ENCODE data around the gene MAGEA2. TPM values are rescaled to one million over a fixed set of nuclear protein-coding genes. Genes with fewer than 3 reads are reported as not detected.
"Not testable (repeated sequence)": the region's sequence is repeated elsewhere in the genome, so short reads cannot be mapped to it uniquely, and the experiment has no call there.

MAGEA2 gene
- total RNA-seq, 1 donor from 2014 or later: not detected

DNA sequence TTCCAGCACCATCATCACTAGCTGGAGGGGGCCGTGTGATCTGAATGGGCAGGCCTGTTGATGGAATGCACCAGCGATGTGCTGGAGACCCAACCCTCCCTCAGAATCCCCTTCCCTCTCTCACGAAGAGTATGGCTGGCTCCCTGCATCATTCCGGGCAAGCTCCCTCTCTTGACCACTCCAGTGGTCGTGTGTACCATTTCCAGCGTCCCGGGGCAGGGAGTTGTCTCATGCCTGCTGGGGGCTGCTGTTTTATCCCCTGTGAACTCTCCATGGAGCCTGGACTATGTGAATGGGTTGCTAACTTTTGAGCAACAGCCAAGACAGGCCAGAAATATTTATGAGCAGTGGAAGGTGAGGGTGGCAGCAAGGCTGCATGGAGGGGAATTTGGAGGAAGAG is 28.2 kb downstream of the MAGEA2 start:
- Histone ChIP-seq H3K27me3 (no peaks in the 10 kb centered on the region), H3K27ac (no peak overlapping the region), H3K4me3 (no peak overlapping the region), H3K4me1 (no peaks in the 10 kb centered on the region), H3K36me3 (no peaks in the 10 kb centered on the region), H3K9me3 (no peaks in the 10 kb centered on the region)
- DNase-seq (ENCODE audit: low spot score in 2 of 2): no peak
- TF ChIP-seq, protein P1, sequence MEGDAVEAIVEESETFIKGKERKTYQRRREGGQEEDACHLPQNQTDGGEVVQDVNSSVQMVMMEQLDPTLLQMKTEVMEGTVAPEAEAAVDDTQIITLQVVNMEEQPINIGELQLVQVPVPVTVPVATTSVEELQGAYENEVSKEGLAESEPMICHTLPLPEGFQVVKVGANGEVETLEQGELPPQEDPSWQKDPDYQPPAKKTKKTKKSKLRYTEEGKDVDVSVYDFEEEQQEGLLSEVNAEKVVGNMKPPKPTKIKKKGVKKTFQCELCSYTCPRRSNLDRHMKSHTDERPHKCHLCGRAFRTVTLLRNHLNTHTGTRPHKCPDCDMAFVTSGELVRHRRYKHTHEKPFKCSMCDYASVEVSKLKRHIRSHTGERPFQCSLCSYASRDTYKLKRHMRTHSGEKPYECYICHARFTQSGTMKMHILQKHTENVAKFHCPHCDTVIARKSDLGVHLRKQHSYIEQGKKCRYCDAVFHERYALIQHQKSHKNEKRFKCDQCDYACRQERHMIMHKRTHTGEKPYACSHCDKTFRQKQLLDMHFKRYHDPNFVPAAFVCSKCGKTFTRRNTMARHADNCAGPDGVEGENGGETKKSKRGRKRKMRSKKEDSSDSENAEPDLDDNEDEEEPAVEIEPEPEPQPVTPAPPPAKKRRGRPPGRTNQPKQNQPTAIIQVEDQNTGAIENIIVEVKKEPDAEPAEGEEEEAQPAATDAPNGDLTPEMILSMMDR (IDR thresholded peaks at IDR 0.05): no peak
- intact Hi-C loops (cut with DNase I): no loop called here

DNA sequence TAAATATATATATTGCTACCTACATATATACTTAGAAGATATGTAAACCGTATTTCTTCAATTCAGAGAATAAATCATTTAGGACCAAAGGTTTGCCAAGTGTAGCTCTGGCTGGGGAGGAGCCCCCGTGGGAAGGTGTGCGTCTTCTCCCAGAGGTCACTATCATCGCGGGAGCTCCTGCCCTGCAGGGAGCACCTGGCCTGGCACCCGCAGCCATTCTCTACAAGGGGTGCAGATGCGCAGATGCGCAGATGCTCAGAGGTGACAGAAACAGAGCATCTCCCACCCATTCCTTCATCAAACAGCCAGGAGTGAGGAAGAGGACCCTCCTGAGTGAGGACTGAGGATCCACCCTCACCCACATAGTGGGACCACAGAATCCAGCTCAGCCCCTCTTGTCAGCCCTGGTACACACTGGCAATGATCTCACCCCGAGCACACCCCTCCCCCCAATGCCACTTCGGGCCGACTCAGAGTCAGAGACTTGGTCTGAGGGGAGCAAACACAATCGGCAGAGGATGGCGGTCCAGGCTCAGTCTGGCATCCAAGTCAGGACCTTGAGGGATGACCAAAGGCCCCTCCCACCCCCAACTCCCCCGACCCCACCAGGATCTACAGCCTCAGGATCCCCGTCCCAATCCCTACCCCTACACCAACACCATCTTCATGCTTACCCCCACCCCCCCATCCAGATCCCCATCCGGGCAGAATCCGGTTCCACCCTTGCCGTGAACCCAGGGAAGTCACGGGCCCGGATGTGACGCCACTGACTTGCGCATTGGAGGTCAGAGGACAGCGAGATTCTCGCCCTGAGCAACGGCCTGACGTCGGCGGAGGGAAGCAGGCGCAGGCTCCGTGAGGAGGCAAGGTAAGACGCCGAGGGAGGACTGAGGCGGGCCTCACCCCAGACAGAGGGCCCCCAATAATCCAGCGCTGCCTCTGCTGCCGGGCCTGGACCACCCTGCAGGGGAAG is 39.5 kb downstream of the MAGEA2 start, which contains the start of gene MAGEA2B:
Gene MAGEA2B, plus strand, starts transcription at position 814 of the 973 bp plus-strand sequence. CDS start 2,479 bp downstream, outside the sequence.
- intact Hi-C loops (cut with DNase I); H3K36me3 ChIP-seq; H3K27me3 ChIP-seq: not testable (repeated sequence)

DNA sequence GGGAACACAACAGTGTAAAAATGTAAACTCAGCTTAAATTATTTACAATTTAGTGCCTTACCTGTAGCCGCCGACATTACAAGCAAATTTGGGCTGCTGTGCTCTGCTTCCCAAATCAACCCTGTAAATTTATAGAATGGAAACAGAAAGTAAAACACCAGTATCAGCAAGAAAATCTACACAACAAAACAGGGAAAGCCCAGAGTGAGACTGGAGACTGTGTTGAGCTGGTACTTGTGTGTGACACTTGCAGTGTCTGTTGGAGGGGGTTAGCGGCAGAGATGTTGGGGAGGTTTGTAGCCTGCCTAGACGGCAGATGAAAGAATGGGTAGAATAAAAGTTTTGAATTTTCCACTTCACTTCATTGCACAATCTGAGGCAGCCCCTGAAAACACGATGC is 40.4 kb downstream of the MAGEA2 start:
- H3K36me3 ChIP-seq; H3K4me1 ChIP-seq; H3K27me3 ChIP-seq; intact Hi-C loops (cut with DNase I); H3K4me3 ChIP-seq; H3K27ac ChIP-seq; DNase-seq (ENCODE audit: low spot score in 2 of 2); H3K9me3 ChIP-seq: not testable (repeated sequence)

More for the DNA sequence above, 39.5 kb downstream of the MAGEA2 start, which contains the start of gene MAGEA2B:
- not testable (repeated sequence) for DNase-seq (ENCODE audit: low spot score in 2 of 2); H3K9me3 ChIP-seq; H3K27ac ChIP-seq; H3K4me3 ChIP-seq; H3K4me1 ChIP-seq

DNA sequence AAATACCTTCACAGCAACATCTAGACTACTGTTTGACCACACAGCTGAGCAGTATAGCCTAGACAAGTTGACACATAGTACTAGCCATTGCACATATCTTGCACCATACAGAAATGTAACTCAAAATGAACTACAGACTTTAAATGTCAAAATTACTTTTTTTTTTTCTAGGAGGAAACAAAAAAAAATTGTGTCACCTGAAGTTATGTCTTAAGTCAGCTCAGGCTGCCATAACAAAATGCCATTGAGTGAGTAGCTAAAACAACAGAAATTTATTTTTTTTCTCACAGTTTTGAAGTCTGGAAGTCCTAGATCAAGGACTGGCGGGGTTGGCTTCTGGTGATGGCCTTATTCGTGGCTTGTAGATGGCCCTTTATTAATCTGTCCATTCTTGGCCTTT is 44.5 kb downstream of the MAGEA2 start, which contains the start of gene CSAG2:
Gene CSAG2, minus strand, starts transcription at position 101 of the 400 bp plus-strand sequence. CDS start 161 bp downstream, outside the sequence.
- intact Hi-C loops (cut with DNase I); H3K36me3 ChIP-seq; H3K27me3 ChIP-seq; H3K4me1 ChIP-seq; H3K9me3 ChIP-seq; H3K4me3 ChIP-seq; H3K27ac ChIP-seq; DNase-seq (ENCODE audit: low spot score in 2 of 2): not testable (repeated sequence)

DNA sequence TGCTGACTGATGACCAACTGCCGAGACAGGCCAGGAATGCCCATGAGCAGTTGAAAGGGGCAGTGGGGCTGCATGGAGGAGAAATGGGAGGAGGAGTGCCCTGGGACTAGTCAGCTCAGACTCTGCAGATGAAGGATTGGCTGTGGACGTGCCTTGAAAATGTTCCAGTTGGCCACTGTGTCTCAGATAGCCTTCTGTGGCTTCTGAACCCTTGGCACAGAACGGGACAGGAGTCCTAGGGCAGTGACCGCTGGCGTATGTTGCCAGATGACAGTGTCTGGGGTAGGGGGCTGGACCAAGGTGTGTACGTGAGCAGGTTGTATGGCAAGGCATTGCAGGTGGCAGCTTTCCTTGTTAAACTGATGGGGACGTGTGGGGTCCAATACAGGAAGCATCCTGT is 47.1 kb downstream of the MAGEA2 start:
- DNase-seq (ENCODE audit: low spot score in 2 of 2); H3K4me1 ChIP-seq; H3K27ac ChIP-seq; H3K27me3 ChIP-seq; H3K9me3 ChIP-seq; intact Hi-C loops (cut with DNase I); H3K4me3 ChIP-seq; H3K36me3 ChIP-seq: not testable (repeated sequence)

DNA sequence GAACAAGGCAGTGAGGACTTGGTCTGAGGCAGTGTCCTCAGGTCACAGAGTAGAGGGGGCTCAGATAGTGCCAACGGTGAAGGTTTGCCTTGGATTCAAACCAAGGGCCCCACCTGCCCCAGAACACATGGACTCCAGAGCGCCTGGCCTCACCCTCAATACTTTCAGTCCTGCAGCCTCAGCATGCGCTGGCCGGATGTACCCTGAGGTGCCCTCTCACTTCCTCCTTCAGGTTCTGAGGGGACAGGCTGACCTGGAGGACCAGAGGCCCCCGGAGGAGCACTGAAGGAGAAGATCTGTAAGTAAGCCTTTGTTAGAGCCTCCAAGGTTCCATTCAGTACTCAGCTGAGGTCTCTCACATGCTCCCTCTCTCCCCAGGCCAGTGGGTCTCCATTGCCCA is 53.3 kb downstream of the MAGEA2 start:
- H3K4me1 ChIP-seq; H3K4me3 ChIP-seq; intact Hi-C loops (cut with DNase I); H3K27me3 ChIP-seq; H3K27ac ChIP-seq; H3K36me3 ChIP-seq; H3K9me3 ChIP-seq: not testable (repeated sequence)
- DNase-seq (ENCODE audit: low spot score in 2 of 2): peak in 1 of 2 donors; percentile 57

Other genes with a start within 250 kb of the MAGEA2 start
- gene GABRQ, start 115.9 kb downstream of the MAGEA2 start, total RNA-seq: not detected
- gene MAGEA3, start 55.0 kb downstream of the MAGEA2 start, total RNA-seq: not detected
- gene CSAG2, start 44.6 kb downstream of the MAGEA2 start, total RNA-seq: not detected
- gene MAGEA2B, start 39.2 kb downstream of the MAGEA2 start, total RNA-seq: not detected
- not detected for gene CSAG1, start 20.1 kb downstream of the MAGEA2 start, total RNA-seq
- not detected for gene MAGEA12, start 20.1 kb downstream of the MAGEA2 start, total RNA-seq
- not detected for gene CSAG3, start 5.4 kb upstream of the MAGEA2 start, total RNA-seq
- not detected for gene MAGEA6, start 15.8 kb upstream of the MAGEA2 start, total RNA-seq
- 7.8 TPM for gene CETN2, start 76.9 kb upstream of the MAGEA2 start, total RNA-seq
- gene NSDHL, start 77.2 kb upstream of the MAGEA2 start, total RNA-seq: 8.8 TPM
- not detected for gene ZNF185, start 144.2 kb upstream of the MAGEA2 start, total RNA-seq
- gene PNMA5, start 240.3 kb upstream of the MAGEA2 start, total RNA-seq: not detected

Measured in ascending aorta (tissue), 2 donors.